ENCODE measurements around the gene MAGOH. TPM values are rescaled to one million over a fixed set of nuclear protein-coding genes. Genes with fewer than 3 reads are reported as not detected.

The MAGOH gene
- polyA plus RNA-seq, 1 of the 3 experiments (the other 2 are of a cell fraction): 26.5 TPM

- TF ChIP-seq USF2 (IDR thresholded peaks at IDR 0.05; ENCODE audit: borderline replicate concordance, low read depth, low read length) (no peak), GATA2 (CRISPR knock-in tag; IDR thresholded peaks at IDR 0.05) (no peak), RCOR1 (IDR thresholded peaks at IDR 0.05; ENCODE audit: low read length) (no peak), RFX5 (IDR thresholded peaks at IDR 0.05; ENCODE audit: low read length) (no peak), SIN3A (IDR thresholded peaks at IDR 0.05; ENCODE audit: borderline replicate concordance, low read depth, low read length) (no peak), NRF1 (IDR thresholded peaks at IDR 0.05; ENCODE audit: low read depth, low read length) (no peak), YY1 (IDR thresholded peaks at IDR 0.05; ENCODE audit: low read depth) (no peak), EP300 (IDR thresholded peaks at IDR 0.05; ENCODE audit: borderline replicate concordance in 1 of 2, low read depth in 1 of 2, low read length in 1 of 2) (no peak), MXI1 (IDR thresholded peaks at IDR 0.05; ENCODE audit: low read depth, low read length) (no peak), FOXJ3 (CRISPR knock-in tag; IDR thresholded peaks at IDR 0.05) (no peak), ELF1 (IDR thresholded peaks at IDR 0.05) (no peak), TCF12 (IDR thresholded peaks at IDR 0.05) (no peak), ZBTB33 (IDR thresholded peaks at IDR 0.05; ENCODE audit: borderline replicate concordance, low read depth) (no peak), JUND (IDR thresholded peaks at IDR 0.05) (no peak), GABPA (IDR thresholded peaks at IDR 0.05; ENCODE audit: low read depth) (no peak), REST (IDR thresholded peaks at IDR 0.05; ENCODE audit: low read depth, low read length) (no peak)
- 94% methylated on average over 2 of the region's 2 CpGs for WGBS (ENCODE audit: low lambda C conversion rate)
- no peak for DNase-seq
These were observed 35.2 kb upstream of the MAGOH start for GRCh38 chr1:53273526-53273925.

More at GRCh38 chr1:53273526-53273925, 35.2 kb upstream of the MAGOH start:
- no peaks in the 10 kb centered on the region for H3K79me2 ChIP-seq (ENCODE audit: insufficient read depth)
- no peaks in the 10 kb centered on the region for H3K9me3 ChIP-seq
- H3K9ac ChIP-seq: no peak overlapping the region
- no peaks in the 10 kb centered on the region for H3K4me1 ChIP-seq (ENCODE audit: control insufficient read depth in 1 of 2, insufficient read depth in 2 of 2, low read depth in 1 of 2, low read length in 1 of 2)
- CTCF ChIA-PET: interaction anchor here (13.5 kb wide), 1 partner anchor 118 kb away, joined by 410 read pairs; no protein-coding TSS in a partner anchor
- no peak overlapping the region for H3K4me3 ChIP-seq (ENCODE audit: low read depth in 2 of 2, low read length in 1 of 2)
- H3K4me2 ChIP-seq: no peak overlapping the region
- peaks cover 0 to 6% of the 10 kb centered on the region in 2 experiments for H3K36me3 ChIP-seq (replicated peaks in 1 of 2; ENCODE audit: control insufficient read depth in 1 of 2, insufficient read depth in 2 of 2, low read length in 1 of 2)
- H3K9me2 ChIP-seq: no peaks in the 10 kb centered on the region
- no peaks in the 10 kb centered on the region for H3K27me3 ChIP-seq (ENCODE audit: insufficient read depth)
- H3K27ac ChIP-seq (ENCODE audit: low read depth in 2 of 2, low read length in 1 of 2): no peak overlapping the region
- POLR2A ChIA-PET: no interaction called here
- H3F3A ChIP-seq (replicated peaks; ENCODE audit: insufficient read depth): no peaks in the 10 kb centered on the region
- H2AFZ ChIP-seq (ENCODE audit: low read depth): no peak overlapping the region
- H4K20me1 ChIP-seq (ENCODE audit: insufficient read depth): no peaks in the 10 kb centered on the region
